H1 (cell line): ENCODE results near the gene KIAA0319L.

Experiments
- EZH2 ChIP-seq: fragments of 200-600 bp; sonication (generic); IDR thresholded peaks from 2 replicates; pipeline ENCODE4 v1.7.1; 2012; ENCODE audit warnings: low read depth, mild to moderate bottlenecking, moderate library complexity, low read length, inconsistent platforms; ENCODE audit not compliant: severe bottlenecking
- PHF8 ChIP-seq: fragments of 200-600 bp; sonication (generic); conservative IDR thresholded peaks from 2 replicates; pipeline ENCODE4 v1.7.1; 2012; ENCODE audit warnings: low read depth, mild to moderate bottlenecking, inconsistent platforms, low read length, moderate library complexity
- POLR2A ChIP-seq, 2 experiments: IDR thresholded peaks; 1 replicate in 1 of 2; 2 replicates in 1 of 2; pipeline ENCODE4 v1.6.1; 2011; ENCODE audit warnings: low read depth in 2 of 2, low read length in 2 of 2, mild to moderate bottlenecking in 2 of 2; ENCODE audit errors: control extremely low read depth in 1 of 2
- SIN3A ChIP-seq, 2 experiments: IDR thresholded peaks in 1 of 2; conservative IDR thresholded peaks in 1 of 2; 2 replicates each; pipeline ENCODE4 v1.6.1; 2011 to 2012; ENCODE audit warnings: low read length in 2 of 2, improper control_type of control experiment in 1 of 2, low read depth in 1 of 2, mild to moderate bottlenecking in 1 of 2
- SP2 ChIP-seq: IDR thresholded peaks from 2 replicates; pipeline ENCODE4 v1.6.1; 2012; ENCODE audit warnings: mild to moderate bottlenecking, low read length, inconsistent platforms
- TBP ChIP-seq: IDR thresholded peaks from 2 replicates; pipeline ENCODE4 v1.6.1; 2011; ENCODE audit warnings: low read depth, low read length, improper control_type of control experiment
- TF ChIP-seq, protein P1 (sequence below): IDR thresholded peaks from 2 replicates; pipeline ENCODE4 v1.6.1; 2011; ENCODE audit warnings: low read length, improper control_type of control experiment
- TF ChIP-seq, protein P2 (sequence below), 3 experiments: IDR thresholded peaks; 1 replicate in 2 of 3; 2 replicates in 1 of 3; pipeline versions ENCODE4 v1.5.1 to v1.6.1; 2011; ENCODE audit warnings: low read length in 3 of 3, mild to moderate bottlenecking in 3 of 3, inconsistent platforms in 2 of 3, low read depth in 1 of 3, moderate library complexity in 1 of 3; ENCODE audit not compliant: insufficient read depth in 1 of 3; ENCODE audit errors: control extremely low read depth in 1 of 3
- TF ChIP-seq, protein P3 (sequence below): IDR thresholded peaks from 2 replicates; pipeline ENCODE4 v1.6.1; 2012; ENCODE audit warnings: inconsistent platforms
- TF ChIP-seq, protein P4 (sequence below): IDR thresholded peaks from 2 replicates; pipeline ENCODE4 v1.6.1; 2012; ENCODE audit warnings: inconsistent platforms

DNA sequence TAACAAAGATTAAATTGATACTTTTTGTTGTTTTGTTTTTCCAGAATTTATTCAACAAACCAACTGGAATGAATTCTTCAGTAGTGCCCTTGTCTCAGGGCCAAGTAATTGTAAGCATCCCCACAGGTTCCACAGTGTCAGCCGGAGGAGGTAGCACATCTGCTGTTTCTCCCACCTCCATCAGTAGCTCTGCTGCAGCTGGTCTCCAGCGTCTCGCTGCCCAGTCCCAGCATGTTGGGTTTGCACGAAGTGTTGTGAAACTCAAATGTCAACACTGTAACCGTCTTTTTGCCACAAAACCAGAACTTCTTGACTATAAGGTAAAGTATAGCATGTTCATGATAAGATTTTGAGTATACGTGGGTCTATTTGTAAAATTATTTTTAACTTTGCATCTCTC, 170.2 kb downstream of the KIAA0319L start:
- no peak for TF ChIP-seq SIN3A (conservative IDR thresholded peaks at IDR 0.05 in 1 of 2, IDR thresholded peaks at IDR 0.05 in 1 of 2; ENCODE audit: low read depth in 1 of 2, low read length in 2 of 2)
- TF ChIP-seq, protein P1, sequence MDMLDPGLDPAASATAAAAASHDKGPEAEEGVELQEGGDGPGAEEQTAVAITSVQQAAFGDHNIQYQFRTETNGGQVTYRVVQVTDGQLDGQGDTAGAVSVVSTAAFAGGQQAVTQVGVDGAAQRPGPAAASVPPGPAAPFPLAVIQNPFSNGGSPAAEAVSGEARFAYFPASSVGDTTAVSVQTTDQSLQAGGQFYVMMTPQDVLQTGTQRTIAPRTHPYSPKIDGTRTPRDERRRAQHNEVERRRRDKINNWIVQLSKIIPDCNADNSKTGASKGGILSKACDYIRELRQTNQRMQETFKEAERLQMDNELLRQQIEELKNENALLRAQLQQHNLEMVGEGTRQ = no peak
- TF ChIP-seq POLR2A (IDR thresholded peaks at IDR 0.05; ENCODE audit: control extremely low read depth in 1 of 2, low read depth in 2 of 2, low read length in 2 of 2) = no peak
- TF ChIP-seq, protein P2, sequence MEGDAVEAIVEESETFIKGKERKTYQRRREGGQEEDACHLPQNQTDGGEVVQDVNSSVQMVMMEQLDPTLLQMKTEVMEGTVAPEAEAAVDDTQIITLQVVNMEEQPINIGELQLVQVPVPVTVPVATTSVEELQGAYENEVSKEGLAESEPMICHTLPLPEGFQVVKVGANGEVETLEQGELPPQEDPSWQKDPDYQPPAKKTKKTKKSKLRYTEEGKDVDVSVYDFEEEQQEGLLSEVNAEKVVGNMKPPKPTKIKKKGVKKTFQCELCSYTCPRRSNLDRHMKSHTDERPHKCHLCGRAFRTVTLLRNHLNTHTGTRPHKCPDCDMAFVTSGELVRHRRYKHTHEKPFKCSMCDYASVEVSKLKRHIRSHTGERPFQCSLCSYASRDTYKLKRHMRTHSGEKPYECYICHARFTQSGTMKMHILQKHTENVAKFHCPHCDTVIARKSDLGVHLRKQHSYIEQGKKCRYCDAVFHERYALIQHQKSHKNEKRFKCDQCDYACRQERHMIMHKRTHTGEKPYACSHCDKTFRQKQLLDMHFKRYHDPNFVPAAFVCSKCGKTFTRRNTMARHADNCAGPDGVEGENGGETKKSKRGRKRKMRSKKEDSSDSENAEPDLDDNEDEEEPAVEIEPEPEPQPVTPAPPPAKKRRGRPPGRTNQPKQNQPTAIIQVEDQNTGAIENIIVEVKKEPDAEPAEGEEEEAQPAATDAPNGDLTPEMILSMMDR (IDR thresholded peaks at IDR 0.05; ENCODE audit: control extremely low read depth in 1 of 3, insufficient read depth in 1 of 3, low read depth in 1 of 3, low read length in 3 of 3) = no peak
- no peak for TF ChIP-seq PHF8
- TF ChIP-seq TBP = no peak
- TF ChIP-seq, protein P3, sequence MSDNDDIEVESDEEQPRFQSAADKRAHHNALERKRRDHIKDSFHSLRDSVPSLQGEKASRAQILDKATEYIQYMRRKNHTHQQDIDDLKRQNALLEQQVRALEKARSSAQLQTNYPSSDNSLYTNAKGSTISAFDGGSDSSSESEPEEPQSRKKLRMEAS = no peak
- TF ChIP-seq EZH2 = no peak
- no peak for TF ChIP-seq SP2
- TF ChIP-seq, protein P4, sequence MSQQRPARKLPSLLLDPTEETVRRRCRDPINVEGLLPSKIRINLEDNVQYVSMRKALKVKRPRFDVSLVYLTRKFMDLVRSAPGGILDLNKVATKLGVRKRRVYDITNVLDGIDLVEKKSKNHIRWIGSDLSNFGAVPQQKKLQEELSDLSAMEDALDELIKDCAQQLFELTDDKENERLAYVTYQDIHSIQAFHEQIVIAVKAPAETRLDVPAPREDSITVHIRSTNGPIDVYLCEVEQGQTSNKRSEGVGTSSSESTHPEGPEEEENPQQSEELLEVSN = no peak
